Lung (tissue), 12 donors: ENCODE measurements around the gene KIF5C. TPM values are rescaled to one million over a fixed set of nuclear protein-coding genes. Genes with fewer than 3 reads are reported as not detected.

Source experiments
- ATAC-seq: fragments of 200-7000 bp; cut with Tn5 transposase; one replicate; pipeline ENCODE4 v1.9.1; 2020; ENCODE audit warnings: moderate number of reproducible peaks; ENCODE audit not compliant: insufficient read depth, low FRiP score
- DNase-seq, 3 donors: peaks; one replicate each; pipeline ENCODE4 v3.0.0-alpha.2; 2013 to 2017
- H3K27ac ChIP-seq, 2 donors: one replicate each; pipeline ENCODE4 v1.5.1; 2013; ENCODE audit warnings: mild to moderate bottlenecking in 2 of 2, moderate library complexity in 2 of 2, control low read depth in 1 of 2, inconsistent platforms in 1 of 2, low read depth in 1 of 2, low read length in 1 of 2
- H3K27me3 ChIP-seq, 3 donors: one replicate each; pipeline ENCODE4 v1.5.1; 2013; ENCODE audit warnings: low read length in 2 of 3; ENCODE audit not compliant: control insufficient read depth in 3 of 3, insufficient read depth in 3 of 3
- H3K36me3 ChIP-seq, 4 donors: one replicate each; pipeline ENCODE4 v1.5.1; 2013; ENCODE audit warnings: low read length in 4 of 4, mild to moderate bottlenecking in 1 of 4, moderate library complexity in 1 of 4; ENCODE audit not compliant: control insufficient read depth in 4 of 4, insufficient read depth in 4 of 4
- H3K4me1 ChIP-seq, 5 donors: one replicate each; pipeline ENCODE4 v1.5.1; 2013; ENCODE audit warnings: low read length in 5 of 5, mild to moderate bottlenecking in 2 of 5, moderate library complexity in 1 of 5; ENCODE audit not compliant: control insufficient read depth in 5 of 5, insufficient read depth in 5 of 5
- H3K4me3 ChIP-seq: one replicate; pipeline ENCODE4 v1.5.1; 2013; ENCODE audit warnings: mild to moderate bottlenecking, control low read depth, moderate library complexity
- H3K9ac ChIP-seq, 2 donors: one replicate each; pipeline ENCODE4 v1.5.1; 2013; ENCODE audit warnings: low read length in 2 of 2, control low read depth in 1 of 2; ENCODE audit not compliant: insufficient read depth in 1 of 2
- H3K9me3 ChIP-seq, 4 donors: one replicate each; pipeline ENCODE4 v1.5.1; 2013; ENCODE audit warnings: low read length in 3 of 4, mild to moderate bottlenecking in 1 of 4, moderate library complexity in 1 of 4; ENCODE audit not compliant: control insufficient read depth in 4 of 4, insufficient read depth in 3 of 4
- CTCF ChIP-seq: IDR thresholded peaks from 2 replicates; pipeline ENCODE4 v1.5.1; 2012; ENCODE audit warnings: mild to moderate bottlenecking; ENCODE audit errors: control extremely low read depth, extremely low read depth
- WGBS, 2 donors: extraction: QIAGEN DNeasy Blood & Tissue Kit; methylation state at CpG; one replicate each; pipeline ENCODE4 v1.1.7; 2013; 5-methylcytosine and 5-hydroxymethylcytosine counted together
- polyA plus RNA-seq, 2 donors: library from polyadenylated mRNA; stranded (reverse); fragments of 200-250 nt; gene quantifications; one replicate each; pipeline ENCODE4 v1.2.1, GENCODE V29; 2013
- total RNA-seq, 2 donors: library from RNA; depleted of rRNA in 1 of 2; stranded (reverse); fragments of >200 nt in 1 of 2; gene quantifications; one replicate each; pipeline ENCODE4 v1.2.1, GENCODE V29; 2014 to 2021
- donor health status: control.
- donor health status: control.
- donor health status: Bipolar disorder and iron deficiency.
- donor health status: healthy.
- donor health status: DM: yes; HTN: yes; CAD: no.

Gene KIF5C
- total and polyA plus RNA-seq, 4 donors = 0.22 to 1.4 (median 0.49) TPM

- ATAC-seq (no peak), DNase-seq (no peak)
- Histone ChIP-seq H3K4me3 (no peak overlapping the region), H3K27me3 (no peaks in the 10 kb centered on the region), H3K36me3 (no peaks in the 10 kb centered on the region), H3K9me3 (peaks cover 0 to 2% (median 0%) of the 10 kb centered on the region in 4 donors), H3K4me1 (peaks cover 0 to 5% (median 0%) of the 10 kb centered on the region in 5 donors), H3K27ac (no peak overlapping the region), H3K9ac (no peak overlapping the region)
- no peak for TF ChIP-seq CTCF
Measured at GRCh38 chr2:148974095-148974494, 99.1 kb downstream of the KIF5C start.

GRCh38 chr2:148978026-148978685 lies 103.1 kb downstream of the KIF5C start:
- peaks cover 0 to 2% (median 0%) of the 10 kb centered on the region in 4 donors for H3K9me3 ChIP-seq
- 71% methylated on average over 7 of the region's 7 CpGs for WGBS, 2 donors
- DNase-seq (no peak), ATAC-seq (no peak)
- H3K27ac ChIP-seq = no peak overlapping the region
- peaks cover 0 to 9% (median 0%) of the 10 kb centered on the region in 5 donors for H3K4me1 ChIP-seq
- H3K9ac ChIP-seq = no peak overlapping the region
- no peaks in the 10 kb centered on the region for H3K27me3 ChIP-seq
- no peaks in the 10 kb centered on the region for H3K36me3 ChIP-seq
- no peak for TF ChIP-seq CTCF
- no peak overlapping the region for H3K4me3 ChIP-seq

- Histone ChIP-seq H3K9ac (no peak overlapping the region), H3K27ac (no peak overlapping the region), H3K36me3 (no peaks in the 10 kb centered on the region), H3K4me3 (no peak overlapping the region), H3K9me3 (peaks cover 0 to 2% (median 0%) of the 10 kb centered on the region in 4 donors), H3K4me1 (peaks cover 0 to 9% (median 0%) of the 10 kb centered on the region in 5 donors), H3K27me3 (no peaks in the 10 kb centered on the region)
- WGBS, 2 donors = 41 to 43% methylated on average over 2 of the region's 2 CpGs
- DNase-seq (peak; percentile 47 to 82 (median 77)), ATAC-seq (no peak)
- no peak for TF ChIP-seq CTCF
Measured at GRCh38 chr2:148978706-148979105, 103.7 kb downstream of the KIF5C start.
